HG02763 (cell line): ENCODE results near the gene TNP1.

Experiments used
- ATAC-seq: cut with Tn5 transposase; IDR thresholded peaks from one replicate; pipeline ENCODE4 v1.9.1; 2021; ENCODE audit warnings: mild to moderate bottlenecking, moderate library complexity; ENCODE audit not compliant: unreplicated experiment

Gene TNP1

DNA sequence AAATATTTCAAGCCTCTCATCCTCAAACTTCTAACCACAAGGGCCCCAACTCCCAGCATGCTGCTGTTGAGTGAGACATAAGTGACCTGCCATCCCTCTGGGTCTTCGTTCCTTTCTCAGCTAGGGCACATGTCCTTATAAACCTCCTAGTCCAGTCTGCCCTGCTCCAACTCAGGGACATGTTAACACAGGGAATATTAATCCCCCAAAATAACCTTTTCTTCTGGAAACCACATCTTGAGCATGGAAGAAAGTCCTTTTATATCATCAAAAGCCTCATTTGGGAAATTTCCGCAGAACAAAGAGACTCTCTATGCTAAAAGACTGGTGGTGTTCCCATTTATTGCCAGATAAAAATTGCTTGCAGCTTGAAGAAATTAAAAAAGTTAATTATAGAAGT is 14.4 kb downstream of the TNP1 start:
- ATAC-seq, result no peak

DNA sequence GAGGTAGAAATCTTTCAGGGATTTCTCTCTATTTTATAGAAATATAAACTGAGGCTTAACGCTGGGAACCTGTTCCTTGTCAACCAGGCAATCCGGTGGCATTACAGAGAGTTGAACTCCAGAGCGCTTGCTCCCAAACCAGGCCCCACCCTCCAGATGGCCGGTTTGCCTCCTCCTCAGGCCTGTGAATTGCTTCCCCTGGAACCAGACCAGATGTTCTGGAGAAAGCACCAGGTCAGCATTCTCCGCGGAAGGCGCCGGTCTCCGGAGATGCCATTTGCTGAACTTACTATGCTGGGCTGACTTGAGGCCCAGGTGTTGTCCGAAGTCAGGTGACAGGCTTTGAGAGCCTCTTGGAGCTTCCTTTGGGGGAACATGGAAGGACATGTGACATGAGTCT is 17.2 kb downstream of the TNP1 start:
- ATAC-seq, result no peak

DNA sequence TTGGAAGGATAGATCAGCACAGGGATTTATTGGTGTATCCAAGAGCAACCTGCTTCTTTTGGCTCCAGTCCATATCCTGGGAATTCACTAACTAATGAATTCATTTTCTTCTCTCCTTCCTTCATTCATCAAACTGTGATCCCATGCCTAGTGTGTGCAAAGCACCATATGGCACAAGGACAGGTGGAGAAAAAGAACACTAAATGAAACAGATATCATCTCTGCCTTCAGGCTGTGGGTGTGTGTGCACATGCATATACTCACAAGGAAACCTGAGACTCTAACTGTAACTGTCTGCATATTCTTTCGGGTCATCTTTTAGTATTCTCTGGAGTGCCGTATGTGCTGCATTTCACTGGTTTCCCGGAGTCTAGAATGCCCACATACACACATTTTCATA is 20.2 kb downstream of the TNP1 start:
- no peak for ATAC-seq

DNA sequence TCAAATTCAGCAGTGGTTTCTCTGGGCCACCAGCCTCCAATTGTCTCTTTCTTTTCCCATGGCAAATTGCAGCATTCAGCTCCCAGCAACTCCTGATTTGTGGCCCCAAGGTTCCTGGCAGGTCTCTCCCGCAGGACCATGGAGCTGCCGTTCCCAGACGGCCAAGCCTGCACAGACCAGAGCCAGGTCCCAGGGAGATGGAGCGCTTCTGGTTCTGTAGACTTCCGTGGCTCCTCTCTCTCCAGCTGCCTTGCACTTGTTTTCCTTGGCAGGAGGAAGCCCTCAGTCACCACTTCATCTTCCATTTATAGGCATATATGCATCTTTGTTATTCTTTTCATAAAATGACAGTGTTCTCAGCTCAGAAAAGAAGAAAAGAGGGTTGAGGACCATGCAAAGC is 21.7 kb downstream of the TNP1 start:
- no peak for ATAC-seq

DNA sequence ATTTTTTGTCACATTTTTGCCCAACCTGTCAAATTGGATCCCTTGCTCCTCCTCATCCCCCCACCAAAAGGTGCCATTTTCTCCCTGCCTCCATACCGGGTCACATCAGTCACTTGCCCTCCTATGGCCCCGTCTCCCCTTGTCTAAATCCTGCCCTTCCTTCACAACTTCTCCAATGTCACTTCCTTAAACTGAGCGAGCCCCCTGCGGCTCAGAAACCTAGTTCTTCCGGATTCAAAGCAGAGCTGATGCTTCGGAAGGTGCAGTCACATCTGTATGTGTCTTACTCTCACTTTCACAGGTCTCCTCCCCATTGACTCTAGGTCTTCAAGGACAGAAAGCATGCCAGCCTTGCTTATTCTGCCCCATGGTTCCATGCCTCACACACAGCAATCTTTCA is 22.1 kb downstream of the TNP1 start:
- ATAC-seq, result no peak

DNA sequence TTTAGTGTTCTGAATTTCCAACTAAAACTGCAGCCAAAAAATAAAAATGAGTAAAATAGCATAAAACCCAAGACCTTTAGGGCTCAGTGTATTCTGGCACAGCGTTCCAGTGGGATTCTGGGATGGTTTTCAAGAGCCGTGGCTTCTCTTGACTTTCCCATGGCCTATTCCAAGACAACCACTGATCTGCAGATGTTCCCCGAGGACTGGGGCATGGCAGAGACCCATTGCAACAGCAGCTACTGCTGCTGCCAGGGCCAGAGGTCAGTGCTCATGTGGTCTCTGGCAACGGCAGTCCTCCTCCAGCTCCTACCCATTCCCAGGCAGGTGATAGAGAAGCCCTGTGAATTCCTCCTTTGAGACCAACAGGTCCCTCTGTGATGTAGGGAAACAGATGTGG is 26.8 kb downstream of the TNP1 start:
- ATAC-seq, result no peak

DNA sequence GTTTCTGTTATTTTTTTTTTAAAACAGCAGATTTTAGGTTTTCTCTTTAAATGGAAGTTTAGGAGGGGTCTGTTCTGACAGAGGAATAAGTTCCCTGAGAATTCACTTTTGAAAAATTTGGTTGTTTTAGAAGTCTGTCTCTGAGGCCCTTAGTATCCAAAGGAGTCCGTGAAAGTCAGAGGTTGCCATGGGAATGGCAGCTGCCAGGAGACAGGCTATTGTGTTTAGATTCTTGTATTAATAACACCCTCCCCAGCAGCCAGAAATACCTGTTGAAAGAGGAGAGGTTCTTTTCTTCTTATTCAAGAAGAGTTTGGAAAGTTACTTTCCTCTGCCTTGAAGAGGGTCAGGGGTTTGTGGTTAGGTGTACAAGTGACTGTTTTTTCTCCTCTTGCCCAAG is 29.5 kb downstream of the TNP1 start:
- ATAC-seq, result no peak

DNA sequence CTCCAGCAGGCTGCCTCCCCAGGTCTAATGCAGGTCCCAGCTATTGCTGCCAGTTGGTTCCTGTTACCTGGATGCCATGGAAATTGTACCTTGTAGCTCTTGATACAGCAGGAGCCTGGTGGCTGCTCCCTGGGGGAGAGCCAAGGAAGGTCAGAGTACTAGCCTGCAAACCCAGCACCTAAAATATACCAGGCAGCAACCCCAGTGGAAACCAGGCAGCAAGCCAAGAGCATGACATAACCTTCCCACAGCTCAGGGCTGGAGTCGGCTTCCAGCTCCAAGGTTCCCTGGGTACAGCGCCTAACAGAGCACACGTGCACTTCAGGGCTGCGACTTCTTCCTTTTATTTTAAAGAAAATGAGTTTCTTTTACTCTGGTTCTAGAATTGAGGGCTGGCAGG is 30.3 kb downstream of the TNP1 start:
- ATAC-seq, result no peak

DNA sequence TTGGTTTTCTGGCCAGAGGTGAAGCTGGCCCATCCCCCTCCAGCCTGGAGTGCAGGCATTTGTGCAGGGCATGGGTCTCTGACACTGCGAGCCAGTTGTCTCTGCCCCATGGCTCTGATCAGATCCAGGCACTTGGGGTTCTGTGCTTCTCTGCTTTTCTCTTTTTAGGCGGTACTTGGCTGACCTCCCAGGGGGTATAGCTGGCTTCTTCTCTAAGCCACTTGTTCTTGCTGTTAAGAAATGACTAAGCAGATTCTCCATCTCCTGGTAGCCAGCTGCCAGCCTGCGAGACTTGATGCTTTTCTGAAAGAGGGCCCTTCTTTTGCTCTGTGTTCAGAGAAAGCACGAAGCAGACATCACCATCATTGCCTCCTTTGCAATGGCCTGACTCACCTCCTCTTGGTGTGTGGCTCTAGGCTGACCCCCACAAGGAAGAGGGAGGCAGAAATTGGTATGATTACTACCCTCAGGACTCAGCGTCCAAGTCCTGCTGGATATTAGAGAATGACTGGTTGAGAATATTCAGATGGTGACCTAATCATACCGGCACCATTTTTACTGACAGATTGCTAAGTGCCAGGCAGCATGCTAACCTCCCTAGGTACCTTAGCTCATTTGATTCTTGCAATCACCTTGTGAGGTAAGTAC is 32.7 kb downstream of the TNP1 start:
- no peak for ATAC-seq

DNA sequence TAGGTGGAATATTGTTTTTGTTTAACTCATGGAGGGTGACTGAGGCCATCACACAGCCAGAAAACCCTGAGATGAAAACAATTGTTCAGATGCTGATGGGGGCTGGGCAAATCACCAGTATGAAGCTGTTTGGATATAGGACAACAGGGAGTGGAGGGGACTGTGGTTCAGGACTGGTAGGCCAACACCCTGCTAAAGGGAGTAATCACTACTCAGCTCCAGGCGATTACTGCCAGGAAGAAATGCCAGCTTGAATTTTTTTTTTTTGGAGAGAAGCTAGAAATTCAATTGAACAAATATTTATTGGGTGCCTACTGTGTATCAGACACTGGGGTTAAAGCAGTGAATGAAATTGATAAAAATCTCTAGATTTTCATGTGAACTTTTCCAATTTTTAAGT is 37.4 kb downstream of the TNP1 start:
- ATAC-seq, result no peak

DNA sequence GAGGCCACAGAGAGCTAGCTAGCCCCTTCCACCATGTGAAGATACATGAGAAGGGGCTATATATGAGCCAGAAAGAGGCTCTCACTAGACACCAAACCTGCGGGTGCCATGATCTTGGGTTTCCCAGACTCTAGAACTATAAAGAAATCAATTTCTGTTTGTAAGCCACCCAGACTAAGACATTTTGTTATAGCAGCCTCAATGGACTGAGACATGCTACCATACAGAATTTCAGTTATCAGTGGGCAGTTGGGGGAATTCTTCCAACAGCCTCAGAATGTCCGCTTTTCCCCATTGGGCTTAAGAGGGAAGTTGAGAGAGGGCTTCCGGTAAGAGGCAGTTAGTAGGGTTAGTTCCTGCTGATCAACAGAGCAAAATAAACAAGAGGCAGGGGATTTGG is 39.2 kb downstream of the TNP1 start:
- ATAC-seq, result no peak

DNA sequence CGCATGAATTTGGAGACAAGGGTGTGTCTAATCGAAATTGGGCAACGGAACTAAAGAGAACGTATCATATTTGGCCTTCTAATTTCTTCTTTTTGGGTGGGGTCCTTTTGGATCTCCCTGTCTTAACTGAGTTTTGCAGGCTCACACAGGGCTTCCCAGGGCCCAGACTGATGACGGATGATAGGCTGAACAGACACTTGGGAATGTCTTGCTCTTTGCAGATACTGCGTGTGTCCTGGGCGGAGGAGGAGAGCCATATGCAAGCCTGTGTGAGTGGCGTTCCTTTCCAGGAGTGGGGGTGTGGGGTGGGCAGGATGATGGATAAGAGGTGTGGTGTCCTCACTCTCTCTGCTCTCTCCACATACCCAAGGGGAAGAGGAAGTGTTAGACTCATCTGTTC is 40.1 kb downstream of the TNP1 start:
- no peak for ATAC-seq

DNA sequence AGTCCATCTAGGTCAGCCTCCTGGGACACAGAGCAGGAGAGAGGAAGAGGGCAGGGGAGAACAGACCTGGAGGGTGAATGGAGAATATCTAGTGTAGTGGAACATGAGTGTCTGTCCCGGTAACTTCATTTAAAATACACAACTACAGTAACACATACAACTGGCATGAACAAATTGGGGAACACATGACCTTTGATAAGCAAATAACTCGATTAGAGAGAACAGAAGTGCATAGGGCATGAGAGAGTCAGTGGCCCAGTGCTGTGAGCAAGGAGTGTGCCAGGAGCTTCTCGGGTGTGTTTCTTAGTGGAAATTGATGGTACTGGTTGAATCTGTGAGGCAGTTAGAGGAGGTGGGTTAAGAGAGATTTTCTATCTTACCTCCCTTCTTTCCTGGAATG is 40.8 kb downstream of the TNP1 start:
- ATAC-seq, result no peak

DNA sequence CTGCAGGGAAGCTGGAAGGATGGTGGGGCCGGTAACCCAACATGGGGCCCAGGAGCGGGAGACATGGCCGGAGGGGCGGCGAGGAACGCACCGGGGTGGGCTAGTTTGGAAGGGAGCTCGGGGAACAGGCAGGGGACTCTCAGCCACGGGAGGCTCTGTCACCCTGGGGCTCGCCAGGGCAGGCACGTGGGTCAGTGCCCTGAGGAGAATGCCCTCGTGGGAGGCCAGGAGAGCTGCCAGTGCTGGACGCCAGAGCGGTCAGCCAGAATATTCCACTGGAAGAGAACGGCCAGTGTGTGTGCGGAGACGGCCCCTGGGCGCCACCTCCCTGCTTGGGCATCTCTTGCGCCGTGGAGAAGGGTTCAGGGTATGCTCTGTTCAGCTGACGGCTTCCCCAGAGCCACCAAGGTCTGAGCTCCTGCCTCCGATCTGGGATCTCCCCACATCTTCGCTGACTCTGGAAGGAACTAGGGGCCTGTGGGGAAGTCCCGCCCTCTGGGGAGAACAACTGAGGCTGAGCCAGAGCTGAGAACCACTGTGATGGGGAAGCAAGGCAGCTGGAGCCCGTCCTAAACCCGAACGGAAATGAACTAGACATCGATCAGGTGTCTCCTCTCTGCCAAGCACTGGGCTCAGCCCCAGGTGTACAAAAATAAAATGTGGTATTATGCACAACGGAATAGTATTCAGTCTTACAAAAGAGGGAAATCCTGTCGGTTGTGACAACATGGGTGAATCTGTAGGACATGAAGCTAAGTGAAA is 49.3 kb downstream of the TNP1 start:
- ATAC-seq, result no peak
